Measurements from ENCODE around the gene EMILIN2. TPM values are rescaled to one million over a fixed set of nuclear protein-coding genes. Genes with fewer than 3 reads are reported as not detected.

Gene EMILIN2
- total and polyA plus RNA-seq, 8 donors = 2.0 to 120 (median 5.7) TPM

- no peaks in the 10 kb centered on the region for H3K27me3 ChIP-seq
- WGBS, 5 donors = 74 to 82% (median 79%) methylated on average over 11 of the region's 11 CpGs
- no peak overlapping the region for H3K27ac ChIP-seq
Measured at GRCh38 chr18:2894131-2894840, 47.5 kb downstream of the EMILIN2 start.

GRCh38 chr18:2894841-2895370 is 48.1 kb downstream of the EMILIN2 start:
- Histone ChIP-seq H3K36me3 (no peaks in the 10 kb centered on the region), H3K27ac (no peak overlapping the region), H3K9me3 (no peaks in the 10 kb centered on the region), H3K27me3 (no peaks in the 10 kb centered on the region), H3K4me1 (peaks cover 0 to 9% (median 0%) of the 10 kb centered on the region in 4 donors), H3K4me3 (no peak overlapping the region)
- no peak for TF ChIP-seq EP300 (IDR thresholded peaks at IDR 0.05)
- TF ChIP-seq POLR2AphosphoS5 (IDR thresholded peaks at IDR 0.05) = no peak
- no peak for TF ChIP-seq POLR2A (IDR thresholded peaks at IDR 0.05)
- TF ChIP-seq CTCF (IDR thresholded peaks at IDR 0.05) = no peak
- 54 to 72% (median 67%) methylated on average over 2 of the region's 2 CpGs for WGBS, 5 donors
- intact Hi-C loops (cut with DNase I; ENCODE audit: low total_unique reads) = no loop called here
- no peak for DNase-seq

More at GRCh38 chr18:2894131-2894840, 47.5 kb downstream of the EMILIN2 start:
- no peak for TF ChIP-seq CTCF (IDR thresholded peaks at IDR 0.05)
- no peak for TF ChIP-seq EP300 (IDR thresholded peaks at IDR 0.05)
- TF ChIP-seq POLR2AphosphoS5 (IDR thresholded peaks at IDR 0.05) = no peak
- no peak for TF ChIP-seq POLR2A (IDR thresholded peaks at IDR 0.05)
- DNase-seq = no peak
- intact Hi-C loops (cut with DNase I; ENCODE audit: low total_unique reads) = no loop called here
- Histone ChIP-seq H3K4me3 (no peak overlapping the region), H3K9me3 (no peaks in the 10 kb centered on the region), H3K36me3 (no peaks in the 10 kb centered on the region), H3K4me1 (peaks cover 0 to 9% (median 0%) of the 10 kb centered on the region in 4 donors)

- H3K27ac ChIP-seq = no peak overlapping the region
- no peak for DNase-seq
Measured at GRCh38 chr18:2895391-2895790, 48.6 kb downstream of the EMILIN2 start.

GRCh38 chr18:2896990-2897389 is 50.2 kb downstream of the EMILIN2 start:
- no peak overlapping the region for H3K4me3 ChIP-seq
- no peaks in the 10 kb centered on the region for H3K27me3 ChIP-seq
- intact Hi-C loops (cut with DNase I; ENCODE audit: low total_unique reads) = no loop called here
- 43 to 77% (median 56%) methylated on average over 4 of the region's 4 CpGs for WGBS, 5 donors
- no peaks in the 10 kb centered on the region for H3K9me3 ChIP-seq
- H3K36me3 ChIP-seq = no peaks in the 10 kb centered on the region
- no peak overlapping the region for H3K27ac ChIP-seq
- TF ChIP-seq POLR2AphosphoS5 (IDR thresholded peaks at IDR 0.05) (no peak), CTCF (IDR thresholded peaks at IDR 0.05) (no peak), POLR2A (IDR thresholded peaks at IDR 0.05) (no peak), EP300 (IDR thresholded peaks at IDR 0.05) (no peak)
- DNase-seq = no peak
- peaks cover 0 to 9% (median 0%) of the 10 kb centered on the region in 4 donors for H3K4me1 ChIP-seq

More at GRCh38 chr18:2895391-2895790, 48.6 kb downstream of the EMILIN2 start:
- H3K9me3 ChIP-seq = no peaks in the 10 kb centered on the region
- TF ChIP-seq POLR2A (IDR thresholded peaks at IDR 0.05) = no peak
- TF ChIP-seq CTCF (IDR thresholded peaks at IDR 0.05) = no peak
- no peak for TF ChIP-seq EP300 (IDR thresholded peaks at IDR 0.05)
- no peak for TF ChIP-seq POLR2AphosphoS5 (IDR thresholded peaks at IDR 0.05)
- 94 to 99% (median 95%) methylated on average over 7 of the region's 7 CpGs for WGBS, 5 donors
- intact Hi-C loops (cut with DNase I; ENCODE audit: low total_unique reads) = no loop called here
- no peaks in the 10 kb centered on the region for H3K36me3 ChIP-seq
- no peaks in the 10 kb centered on the region for H3K27me3 ChIP-seq
- no peak overlapping the region for H3K4me3 ChIP-seq
- peaks cover 0 to 9% (median 0%) of the 10 kb centered on the region in 4 donors for H3K4me1 ChIP-seq
